Left hindlimb (tissue), 1 donor: ENCODE data around the gene GATAD2A.
"Not testable (repeated sequence)": the region's sequence is repeated elsewhere in the genome, so short reads cannot be mapped to it uniquely, and the experiment has no call there.

Experiments used
- DNase-seq: peaks from one replicate; pipeline ENCODE4 v3.0.0-alpha.2; 2018

The GATAD2A gene

DNA sequence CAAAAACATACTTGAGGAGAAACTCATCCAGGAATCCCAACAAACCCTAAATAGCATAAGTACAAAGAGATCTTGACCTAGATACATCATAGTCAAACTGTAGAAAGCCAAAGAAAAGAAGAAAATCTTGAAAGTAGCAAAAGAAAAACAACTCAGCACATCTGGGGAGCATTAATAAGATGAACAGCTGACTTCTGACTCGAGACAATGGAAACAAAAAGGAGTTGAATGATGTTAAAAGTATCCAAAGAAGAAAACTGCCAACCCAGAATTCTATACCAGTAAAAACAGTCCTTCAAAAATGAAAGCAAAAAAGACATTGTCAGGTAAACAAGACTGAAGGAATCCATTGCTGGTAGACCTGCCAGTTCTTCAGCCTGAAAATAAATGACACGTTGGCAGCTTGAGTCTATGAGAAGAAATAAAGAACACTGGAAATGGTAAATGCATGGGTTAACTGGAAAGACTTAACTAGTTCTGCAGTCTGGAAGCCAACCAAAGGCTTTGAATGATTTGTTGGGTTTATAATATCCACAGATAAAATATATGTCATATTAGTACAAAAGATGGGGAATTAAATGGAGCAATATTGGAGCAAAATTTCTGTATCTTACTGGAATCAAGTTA, 63.1 kb downstream of the GATAD2A start:
- DNase-seq = no peak

DNA sequence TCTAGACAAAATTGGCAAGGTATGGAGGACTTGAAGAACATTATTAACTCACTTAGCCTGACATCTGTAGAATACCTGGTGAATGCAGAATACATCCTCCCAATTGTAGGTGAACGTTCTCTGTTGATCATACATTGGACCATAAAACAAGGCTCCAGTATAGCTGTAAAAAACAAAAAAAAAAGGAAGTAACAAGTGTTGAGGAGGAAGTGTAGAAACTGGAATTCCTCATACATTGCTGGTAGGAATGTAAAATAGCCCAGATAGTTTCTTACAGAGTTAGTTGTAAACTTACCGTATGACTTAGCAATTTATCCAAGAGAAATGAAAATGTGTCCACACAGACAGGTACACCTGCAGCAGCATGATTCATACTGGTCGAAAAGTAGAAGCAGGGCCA, 65.1 kb downstream of the GATAD2A start:
- DNase-seq = no peak

DNA sequence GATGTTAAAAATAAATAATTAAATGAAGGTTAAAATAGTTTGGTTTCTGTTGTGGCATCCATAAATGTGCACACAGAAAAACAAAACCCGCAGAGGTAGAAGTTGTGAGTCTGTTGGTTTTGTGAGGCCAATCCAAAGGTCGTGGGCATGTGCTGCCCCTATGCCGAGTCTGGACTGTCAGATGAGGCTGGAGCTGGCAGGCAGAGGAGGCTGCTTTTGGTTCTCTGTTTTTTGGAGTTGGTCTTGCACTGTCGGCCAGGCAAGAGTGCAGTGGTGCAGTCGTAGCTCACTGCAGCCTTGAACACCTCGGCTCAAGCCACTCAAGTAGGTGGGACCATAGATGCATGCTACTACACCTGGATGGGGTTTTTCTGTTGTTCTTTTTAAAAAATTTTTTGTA, 66.2 kb downstream of the GATAD2A start:
- no peak for DNase-seq

DNA sequence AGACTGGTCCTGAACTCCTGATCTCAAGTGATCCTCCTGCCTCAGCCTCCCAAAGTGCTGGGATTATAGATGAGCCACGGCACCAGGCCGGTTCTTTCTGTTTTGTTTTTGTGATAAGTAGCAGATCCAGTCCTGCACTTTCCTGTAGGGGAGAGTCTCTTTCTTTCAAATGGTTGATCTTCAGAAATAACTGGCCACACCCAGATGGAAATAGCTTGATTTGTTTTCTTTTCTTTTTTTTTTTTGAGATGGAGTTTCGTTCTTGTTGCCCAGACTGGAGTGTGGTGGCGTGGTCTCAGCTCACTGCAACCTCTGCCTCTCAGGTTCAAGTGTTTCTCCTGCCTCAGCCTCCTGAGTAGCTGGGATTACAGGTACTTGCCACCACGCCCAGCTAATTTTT, 66.6 kb downstream of the GATAD2A start:
- not testable (repeated sequence) for DNase-seq

DNA sequence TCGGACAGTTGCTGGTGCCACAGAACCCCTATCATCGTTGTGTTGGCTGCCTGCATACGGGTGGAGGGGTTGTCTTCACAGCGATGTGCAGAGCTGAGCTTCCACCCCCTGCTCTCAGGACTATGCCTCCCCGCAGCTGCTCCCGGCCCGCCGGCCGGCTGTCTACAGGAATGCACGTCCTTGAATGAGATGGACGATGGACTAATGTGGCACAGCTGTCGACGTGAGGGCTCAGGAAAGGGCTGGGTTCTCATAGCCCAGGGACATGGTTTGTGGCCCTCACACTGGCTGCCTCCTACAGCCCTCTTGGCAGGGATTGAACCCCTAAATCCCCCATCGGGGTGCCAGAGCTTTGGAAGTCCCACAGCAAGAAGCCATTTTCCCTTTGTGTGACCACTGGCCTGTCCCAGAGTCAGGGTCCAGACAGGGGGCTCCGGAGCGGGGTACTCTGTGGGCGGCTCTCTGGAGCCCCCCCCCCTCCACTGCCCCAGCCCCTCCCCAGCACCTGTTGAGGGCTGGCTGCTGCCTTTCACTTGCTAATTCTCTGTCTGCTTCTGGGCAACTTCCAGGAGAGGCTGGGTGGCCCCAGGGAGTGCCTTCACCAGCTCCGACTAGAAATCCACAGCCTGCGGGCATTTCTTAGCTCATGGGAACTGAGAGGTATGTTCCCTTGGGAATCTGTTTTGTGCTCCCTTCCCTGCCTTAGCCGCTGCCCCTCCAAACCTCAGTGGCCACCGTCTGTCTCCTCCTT, 69.7 kb downstream of the GATAD2A start:
- peak; percentile 83 for DNase-seq

DNA sequence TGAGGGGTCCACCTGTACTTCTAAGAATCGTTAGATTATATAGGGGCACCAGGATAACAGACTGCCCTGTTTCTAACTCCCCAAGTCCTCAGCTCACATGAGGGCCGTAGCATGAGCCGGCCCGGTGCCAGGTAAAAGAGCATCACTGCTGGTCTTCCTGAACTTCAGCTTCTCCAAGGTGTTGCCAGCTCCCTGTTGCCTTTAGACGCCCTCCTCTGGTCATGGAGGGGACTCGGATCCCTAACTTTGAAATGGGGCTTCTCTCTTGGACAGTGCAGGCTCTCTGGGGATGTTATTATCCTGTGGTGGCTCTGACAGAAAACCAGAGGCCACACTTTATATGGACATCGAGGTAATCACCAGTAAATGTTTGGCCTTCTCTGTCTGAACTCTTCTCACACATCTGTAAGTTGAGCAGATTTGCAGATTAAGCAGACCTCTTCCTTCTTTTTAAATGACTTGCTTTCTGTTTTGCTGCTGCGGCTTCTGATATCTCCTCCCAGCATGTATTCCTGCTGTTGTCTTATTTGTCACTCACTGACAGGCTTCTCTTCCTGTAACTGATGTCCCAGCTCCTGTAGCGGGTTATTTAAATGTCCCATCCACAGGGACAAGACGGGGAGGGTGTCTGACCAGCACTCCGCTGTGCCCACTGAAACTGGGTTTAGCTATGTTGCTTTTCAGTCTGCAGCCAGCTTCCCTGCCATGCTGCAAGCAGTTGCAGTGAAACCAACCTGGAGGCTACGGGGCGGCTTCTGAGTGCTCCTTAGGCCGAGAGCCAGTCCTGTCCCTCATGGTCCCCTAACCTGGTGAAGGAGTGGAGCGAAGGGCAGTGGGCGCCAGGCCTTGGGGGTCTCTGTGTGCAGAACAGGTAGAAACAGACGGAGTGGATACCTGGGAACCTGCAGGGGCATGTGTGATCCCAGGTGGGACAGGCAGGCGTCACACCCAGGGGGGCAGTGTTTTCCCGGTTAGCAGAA, 70.7 kb downstream of the GATAD2A start:
- DNase-seq = no peak

DNA sequence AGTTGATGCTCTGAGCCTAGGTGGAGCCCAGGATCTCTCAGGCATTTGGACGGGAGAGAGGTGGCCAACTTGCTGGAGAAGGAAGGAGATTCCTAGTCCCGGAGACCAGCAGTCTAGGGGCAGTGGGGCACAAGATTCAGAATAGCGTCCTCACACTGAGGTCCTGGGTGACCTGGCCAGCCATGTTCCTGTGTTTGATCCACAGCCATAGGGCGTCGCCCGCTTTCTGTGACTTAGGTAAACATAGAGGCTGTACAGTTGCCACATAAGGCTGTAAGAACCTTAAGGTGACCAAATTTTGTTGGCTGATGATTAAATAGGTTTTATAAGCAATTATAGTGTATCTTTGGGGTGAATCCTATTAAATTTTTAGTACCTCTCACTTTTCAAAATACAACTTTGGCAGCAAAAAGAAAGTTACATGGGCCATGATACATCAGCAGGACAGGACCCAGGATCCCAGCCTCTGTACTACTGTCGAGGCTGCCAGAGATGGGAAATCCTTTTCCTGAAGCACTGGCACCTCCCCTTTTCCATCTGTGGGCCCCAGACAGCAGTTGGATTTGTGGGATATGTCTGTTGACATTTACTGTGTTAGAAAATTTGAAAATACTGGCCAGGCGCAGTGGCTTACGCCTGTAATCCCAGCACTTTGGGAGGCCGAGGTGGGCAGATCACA, 72.4 kb downstream of the GATAD2A start:
- DNase-seq = no peak

DNA sequence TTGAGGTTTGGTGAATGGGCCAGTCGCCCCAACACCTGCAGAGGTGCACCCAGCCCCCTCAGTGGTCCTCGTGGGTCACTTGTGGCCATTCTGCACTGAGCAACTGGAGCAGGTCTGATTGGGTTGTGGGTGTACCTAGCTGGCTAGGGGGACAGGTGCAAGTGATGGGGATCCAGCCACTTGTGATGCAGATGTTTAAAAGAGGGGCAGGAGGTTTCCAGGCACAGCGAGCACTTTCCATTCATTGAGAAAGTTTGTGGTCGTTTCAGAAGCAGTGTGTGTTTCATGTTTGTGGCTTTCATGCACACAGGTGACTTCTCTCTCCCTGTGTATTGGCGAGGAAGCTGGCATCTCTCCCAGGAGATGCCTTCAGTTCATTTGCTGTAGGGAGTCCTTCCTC, 75.2 kb downstream of the GATAD2A start:
- DNase-seq = no peak

DNA sequence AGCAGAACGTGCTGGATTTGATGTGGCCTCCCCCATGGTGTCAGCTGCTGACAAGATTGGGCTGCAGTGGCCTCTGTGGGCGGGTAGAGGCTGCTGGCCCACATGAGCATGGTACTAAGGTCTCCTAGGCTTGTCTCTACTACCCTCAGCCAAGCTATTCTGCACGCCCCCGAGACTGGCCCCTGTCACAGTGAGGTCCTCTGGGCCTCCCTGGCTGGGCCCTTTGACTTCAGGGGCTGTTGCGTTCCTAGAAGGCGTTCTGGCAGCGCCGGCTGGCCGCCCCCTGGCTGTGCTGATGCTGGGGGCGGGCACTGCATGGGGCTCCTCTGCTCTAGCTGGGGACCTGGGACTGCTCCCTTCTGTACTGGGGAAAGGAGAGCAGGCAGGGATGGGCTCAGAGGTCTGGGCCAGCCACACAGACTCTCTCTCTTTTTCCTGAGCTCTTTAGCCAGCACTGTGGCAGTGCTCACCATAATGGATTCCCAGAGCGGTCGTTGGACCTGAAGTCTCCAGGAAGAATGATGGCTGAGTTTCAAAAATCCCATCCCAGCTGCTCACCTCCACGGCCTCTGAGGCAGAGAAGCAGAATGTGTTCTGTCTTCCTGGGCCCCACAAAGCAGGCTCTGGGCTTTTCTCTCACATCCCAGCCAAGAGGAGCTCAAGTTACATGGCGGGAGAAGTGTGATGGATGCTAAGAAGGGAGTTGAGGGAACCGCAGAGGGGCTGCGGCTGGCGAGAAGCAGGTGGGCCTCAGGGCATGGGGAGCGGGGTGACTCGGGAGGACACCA, 77.5 kb downstream of the GATAD2A start:
- DNase-seq = peak; percentile 73

DNA sequence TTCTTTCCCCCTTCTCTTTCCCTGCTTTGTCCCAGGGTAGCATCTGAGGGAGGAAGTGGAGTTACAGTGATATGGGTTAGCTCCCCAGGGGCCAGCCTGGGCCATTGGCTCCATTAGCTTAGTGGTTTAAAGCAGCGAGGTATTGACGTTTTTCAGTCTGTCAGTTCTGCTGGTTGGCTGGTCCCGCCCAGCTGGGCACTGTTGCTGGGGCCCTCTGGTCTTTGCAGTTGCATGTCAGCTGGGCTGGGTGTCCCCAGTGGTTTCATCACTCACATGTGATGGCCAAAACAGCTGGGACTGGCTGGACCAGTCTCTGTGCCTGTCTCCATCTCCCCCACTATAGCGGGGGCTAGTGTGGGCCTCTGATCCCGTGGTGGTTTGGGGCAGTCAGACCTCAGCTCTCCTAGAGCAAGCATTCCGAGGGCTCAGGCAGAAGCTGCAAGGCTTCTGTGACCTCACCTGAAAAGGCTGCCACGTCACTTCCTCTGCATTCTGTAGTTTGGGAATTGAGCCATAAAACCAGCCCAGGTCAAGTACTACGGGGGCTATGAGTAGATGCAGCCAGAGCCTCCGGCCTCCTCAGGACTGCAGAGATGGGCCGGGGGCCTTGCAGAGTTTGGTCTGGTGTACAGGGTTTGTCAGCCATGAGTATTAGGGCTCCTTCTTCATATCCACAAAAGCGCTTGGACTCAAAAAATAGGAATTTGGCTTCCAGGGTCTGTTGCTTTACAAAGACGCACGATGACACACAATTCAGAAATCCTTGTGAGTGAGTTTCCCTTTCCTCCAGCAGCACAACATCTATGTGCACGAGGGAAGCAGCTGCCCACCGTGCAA, 79.9 kb downstream of the GATAD2A start:
- DNase-seq = no peak

DNA sequence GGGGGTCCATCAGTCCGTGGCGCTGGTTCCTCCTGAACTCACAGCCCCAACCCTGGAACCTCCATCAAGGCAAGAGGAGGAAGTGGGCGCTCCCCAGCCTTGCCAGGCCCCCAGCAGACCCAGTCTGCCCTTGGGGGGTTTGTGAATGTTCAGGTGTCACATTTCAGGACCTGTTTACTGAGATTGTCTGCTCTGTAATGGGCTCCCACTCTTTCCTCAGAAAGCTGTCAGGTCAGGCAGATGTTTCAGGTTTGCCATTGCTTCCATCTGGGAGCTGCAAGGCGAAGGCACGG, 80.5 kb downstream of the GATAD2A start:
- DNase-seq = no peak

DNA sequence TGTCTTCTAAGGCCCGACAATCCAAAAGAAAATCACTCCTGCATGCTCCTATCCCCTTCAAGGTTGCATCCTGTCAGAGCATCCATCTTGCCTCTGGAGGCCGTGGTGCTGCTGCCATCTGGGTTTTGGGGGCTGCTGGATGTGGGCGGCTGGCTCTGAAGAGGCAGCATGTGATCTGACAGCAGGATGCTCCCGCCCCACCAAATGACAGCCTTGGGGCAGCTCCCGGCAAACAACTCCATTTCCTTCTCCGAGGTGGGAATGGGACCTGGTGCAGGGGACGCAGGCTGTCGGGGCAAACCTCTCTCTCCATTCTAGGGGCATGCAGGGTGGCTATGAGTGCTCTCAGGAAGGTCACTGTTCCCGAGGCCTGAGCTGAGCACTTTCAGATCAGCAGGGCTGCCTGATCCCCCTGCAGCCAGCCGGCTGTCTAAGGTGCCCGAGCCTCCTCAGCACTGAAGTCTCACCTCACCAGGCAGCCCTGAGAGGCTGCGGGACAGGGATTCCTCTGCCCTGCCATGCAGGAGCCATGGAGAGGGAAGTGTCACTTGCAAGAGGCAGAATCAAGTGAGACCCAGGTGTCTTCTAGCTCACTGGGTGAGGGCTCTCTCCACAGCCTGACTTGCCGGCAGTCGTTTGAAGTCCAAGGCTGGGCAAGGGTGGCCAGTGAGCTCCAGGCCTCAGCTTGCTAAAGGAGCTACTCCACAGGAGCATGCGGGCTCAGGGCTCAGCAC, 81.0 kb downstream of the GATAD2A start:
- DNase-seq = no peak

DNA sequence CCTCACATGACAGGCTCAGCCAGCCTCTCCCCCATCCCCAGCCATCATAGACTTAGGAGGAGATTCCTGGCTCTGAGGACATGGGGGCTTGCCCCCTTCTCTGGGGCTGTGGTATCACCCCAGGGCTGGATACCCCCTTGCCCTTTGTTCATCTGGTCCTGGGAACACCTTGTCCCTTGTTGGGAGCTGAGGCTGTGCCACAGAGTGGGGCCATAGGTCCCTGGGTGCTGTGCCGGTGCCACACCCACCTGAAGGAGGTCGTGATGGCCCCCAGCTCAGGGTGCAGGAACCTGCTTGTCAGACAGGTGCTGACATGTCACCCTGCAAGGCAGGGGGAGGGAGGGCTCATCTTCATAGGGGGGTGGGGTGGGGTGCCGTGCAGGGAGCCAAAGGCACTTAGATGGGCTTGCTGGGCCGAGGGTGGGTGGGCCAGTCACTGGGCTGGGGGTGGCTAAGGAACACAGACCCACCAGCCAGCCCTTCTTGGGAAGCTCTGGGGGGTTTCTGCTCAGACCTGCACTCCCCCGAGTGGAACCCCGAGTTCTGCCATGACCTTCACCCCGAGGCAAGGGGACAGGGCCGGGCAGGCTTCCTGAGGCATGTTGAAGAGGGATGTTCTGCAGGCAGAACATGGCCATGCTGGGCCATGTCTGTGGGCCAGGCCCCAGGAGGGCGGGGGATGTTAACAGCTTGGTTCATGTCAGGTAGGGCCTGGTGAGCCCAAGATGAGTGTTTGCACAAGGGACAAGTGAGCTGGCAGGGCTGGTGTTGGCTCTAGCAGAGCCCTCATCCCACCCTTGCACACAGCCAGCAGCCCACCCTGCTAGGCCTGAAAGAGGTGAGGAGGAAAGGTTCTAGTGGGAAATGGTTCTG, 81.8 kb downstream of the GATAD2A start:
- no peak for DNase-seq

DNA sequence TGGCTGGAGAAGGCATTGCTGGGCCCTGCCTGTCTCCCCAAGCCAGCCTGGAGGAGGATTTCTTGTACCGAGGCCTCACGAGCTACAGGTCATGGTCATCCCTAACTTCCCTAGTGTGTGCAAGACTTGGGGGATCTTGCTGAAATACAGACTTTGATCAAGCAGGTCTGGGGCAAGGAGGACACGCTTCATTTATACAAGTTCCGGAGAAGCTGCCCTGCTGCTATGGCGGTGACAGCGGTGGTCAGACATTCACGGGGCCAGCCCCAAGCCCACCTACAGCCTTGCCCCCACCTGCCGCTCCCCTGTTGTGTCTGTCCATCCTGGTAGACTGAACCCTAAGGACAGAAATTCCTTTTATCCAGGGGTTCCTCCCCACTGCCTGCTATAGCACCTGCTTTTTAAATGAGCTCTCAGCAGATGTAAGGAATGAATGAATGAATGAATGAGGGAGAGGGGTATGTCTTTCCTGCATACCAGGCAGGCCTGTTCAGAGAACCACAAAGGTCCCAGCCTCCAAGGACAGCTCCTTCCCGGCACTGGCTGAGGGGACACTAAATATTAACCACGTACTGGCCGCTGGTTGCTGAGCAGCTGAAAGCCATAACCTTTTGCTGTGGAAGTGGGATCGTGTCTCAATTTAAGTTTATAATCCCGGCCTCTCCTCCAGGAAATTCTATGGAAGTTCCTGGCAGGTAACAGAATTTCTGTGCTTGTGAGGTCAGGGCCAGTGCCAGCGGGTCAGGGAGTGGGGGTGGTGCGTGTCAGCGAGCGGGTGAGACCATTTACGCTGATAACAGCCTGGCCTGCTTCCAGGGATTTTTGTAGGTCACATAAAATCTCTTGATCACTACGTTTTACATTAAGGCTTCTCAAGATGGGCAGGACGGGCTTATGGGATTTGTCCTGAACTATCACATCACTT, 82.7 kb downstream of the GATAD2A start:
- DNase-seq = no peak

DNA sequence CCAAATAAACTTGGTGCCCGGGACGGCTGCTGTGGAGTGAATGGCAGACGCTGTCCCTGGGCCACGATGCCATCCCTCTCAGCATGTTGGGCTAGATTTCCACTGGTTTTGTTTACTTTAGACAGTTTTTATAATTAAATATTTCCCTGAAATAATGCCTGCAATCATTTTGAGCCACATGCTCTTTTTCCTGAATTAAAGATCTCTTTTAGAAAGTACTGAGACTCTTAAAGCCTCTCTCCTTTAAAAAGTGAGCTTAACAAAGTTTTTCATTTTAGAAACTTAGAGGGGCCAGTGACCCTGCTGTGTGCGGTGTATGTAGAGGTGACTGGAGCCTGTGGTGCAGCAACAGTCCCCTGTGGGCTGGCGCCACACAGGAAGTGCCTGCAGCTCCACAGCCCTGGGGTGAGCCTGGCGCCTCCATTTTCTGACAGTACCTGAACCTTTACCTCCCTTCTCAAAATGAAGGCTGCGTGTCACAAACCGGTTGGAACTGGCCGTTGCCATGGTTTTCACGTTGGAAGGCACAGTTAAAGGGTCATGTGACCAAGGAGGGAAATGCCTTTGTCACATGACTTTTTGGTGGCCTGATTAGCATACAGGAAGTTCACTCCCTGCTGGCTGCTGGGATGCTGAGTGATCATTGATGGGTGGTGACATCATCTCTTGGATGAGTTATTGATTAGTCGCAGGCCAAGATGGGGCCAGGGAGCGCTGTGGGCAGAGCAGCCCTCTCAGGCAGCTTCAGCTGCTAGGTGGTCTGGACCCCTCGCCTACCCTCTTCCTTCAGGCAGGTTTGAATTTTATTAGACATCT, 83.6 kb downstream of the GATAD2A start:
- peak; percentile 88 for DNase-seq

DNA sequence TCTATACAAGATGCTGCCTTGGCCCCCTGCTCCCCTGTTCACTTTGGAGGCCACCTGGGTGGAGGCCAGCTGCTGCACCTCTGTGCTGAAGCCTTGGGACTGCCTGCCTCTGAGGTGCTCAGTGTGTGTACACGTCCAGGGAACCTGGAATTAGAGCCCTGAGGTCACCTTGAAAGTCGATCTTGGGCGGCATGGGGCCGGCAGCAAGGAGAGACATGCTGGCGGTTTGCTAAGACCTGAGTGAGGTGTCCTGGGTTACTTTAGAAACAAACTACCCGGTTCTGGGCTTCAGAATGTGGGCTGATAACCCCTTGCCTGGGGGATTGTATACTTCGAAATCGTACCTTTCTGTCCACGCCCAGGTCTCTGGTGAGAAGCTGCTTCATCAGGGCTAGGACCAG, 84.3 kb downstream of the GATAD2A start:
- no peak for DNase-seq

DNA sequence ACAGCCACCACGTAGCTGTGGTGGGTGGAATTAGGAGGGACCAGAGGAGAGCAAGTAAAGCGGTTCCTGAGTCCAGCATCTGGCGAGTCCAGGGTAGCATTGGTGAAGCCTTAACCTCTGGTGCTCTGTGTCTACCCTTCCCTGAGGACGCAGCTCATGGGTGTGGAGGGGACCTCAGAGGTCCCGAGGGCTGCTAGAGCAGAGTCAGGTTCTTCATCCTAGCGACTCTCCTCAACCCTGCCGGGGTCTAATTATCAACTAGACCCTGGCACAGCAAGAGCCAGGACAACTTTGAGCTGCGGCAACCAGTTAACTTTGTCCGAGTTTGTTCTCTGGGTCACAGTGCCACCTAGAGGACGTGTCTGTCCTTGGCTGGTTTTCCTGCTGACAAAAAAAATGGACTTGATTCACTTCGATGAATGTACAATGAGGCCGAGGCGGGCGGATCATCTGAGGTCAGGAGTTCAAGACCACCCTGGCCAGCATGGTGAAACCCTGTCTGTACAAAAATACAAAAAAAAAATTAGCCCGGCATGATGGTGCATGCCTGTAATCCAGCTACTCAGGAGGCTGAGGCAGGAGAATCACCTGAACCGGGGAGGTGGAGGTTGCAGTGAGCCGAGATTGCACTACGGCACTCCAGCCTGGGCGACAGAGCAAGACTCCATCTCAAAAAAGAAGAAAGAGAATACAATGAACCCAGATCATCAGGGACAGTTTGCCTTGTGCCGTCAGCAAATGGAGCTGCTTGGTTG, 84.9 kb downstream of the GATAD2A start:
- DNase-seq = peak; percentile 87
